ENCODE results near the gene GPR84. TPM values are rescaled to one million over a fixed set of nuclear protein-coding genes. Genes with fewer than 3 reads are reported as not detected.

GPR84 gene
- total and polyA plus RNA-seq, 2 of the 13 experiments (the other 11 are each of a cell fraction or from before 2014, with no cell fraction given), result not detected

DNA sequence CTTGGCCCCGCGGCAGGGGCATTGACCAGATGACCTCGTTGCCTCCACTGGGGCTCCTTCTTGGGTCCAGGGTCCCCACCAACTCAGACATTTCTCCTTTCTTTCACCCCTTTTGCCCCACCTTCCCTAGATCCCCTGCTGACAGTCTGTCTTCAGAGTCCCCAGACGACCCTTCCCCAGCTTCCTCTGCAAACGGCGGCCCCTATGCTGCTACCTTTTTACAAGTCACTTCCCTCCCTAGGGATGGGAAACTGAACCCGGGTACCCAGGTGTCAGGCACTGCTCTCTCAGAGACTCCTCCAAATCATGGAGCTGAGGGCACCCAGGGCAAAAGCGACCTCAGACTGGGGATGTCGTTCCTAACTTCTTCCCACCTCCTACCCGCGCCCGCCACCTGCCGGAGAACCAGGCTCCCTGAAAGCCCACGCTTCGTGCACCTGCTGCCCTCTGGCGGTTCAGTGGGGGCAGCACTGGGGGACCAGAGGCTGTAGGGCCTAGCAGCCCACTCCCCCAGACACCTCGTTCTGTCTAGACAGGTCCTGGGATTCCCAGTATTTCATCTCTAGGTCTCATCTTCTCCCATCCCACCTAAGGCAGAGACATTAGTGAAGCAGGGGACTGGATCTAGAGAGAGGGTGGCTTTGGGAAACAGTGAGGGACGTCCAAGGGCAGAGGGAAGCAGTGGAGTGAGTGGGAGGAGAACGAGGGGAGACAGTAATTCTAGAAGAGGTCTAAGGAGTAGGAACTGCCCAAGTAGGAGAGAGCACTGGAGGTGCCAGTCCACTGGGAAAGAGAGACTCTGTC, 15.3 kb upstream of the GPR84 start (continued):
- no peak for TF ChIP-seq ZNF790 (CRISPR knock-in tag; IDR thresholded peaks at IDR 0.05; ENCODE audit: borderline replicate concordance)
- TF ChIP-seq ZNF629 (CRISPR knock-in tag; conservative IDR thresholded peaks at IDR 0.05), result no peak
- TF ChIP-seq ZFP36L2 (CRISPR knock-in tag; IDR thresholded peaks at IDR 0.05), result no peak
- TF ChIP-seq, protein P1, sequence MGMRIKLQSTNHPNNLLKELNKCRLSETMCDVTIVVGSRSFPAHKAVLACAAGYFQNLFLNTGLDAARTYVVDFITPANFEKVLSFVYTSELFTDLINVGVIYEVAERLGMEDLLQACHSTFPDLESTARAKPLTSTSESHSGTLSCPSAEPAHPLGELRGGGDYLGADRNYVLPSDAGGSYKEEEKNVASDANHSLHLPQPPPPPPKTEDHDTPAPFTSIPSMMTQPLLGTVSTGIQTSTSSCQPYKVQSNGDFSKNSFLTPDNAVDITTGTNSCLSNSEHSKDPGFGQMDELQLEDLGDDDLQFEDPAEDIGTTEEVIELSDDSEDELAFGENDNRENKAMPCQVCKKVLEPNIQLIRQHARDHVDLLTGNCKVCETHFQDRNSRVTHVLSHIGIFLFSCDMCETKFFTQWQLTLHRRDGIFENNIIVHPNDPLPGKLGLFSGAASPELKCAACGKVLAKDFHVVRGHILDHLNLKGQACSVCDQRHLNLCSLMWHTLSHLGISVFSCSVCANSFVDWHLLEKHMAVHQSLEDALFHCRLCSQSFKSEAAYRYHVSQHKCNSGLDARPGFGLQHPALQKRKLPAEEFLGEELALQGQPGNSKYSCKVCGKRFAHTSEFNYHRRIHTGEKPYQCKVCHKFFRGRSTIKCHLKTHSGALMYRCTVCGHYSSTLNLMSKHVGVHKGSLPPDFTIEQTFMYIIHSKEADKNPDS (CRISPR knock-in tag; IDR thresholded peaks at IDR 0.05), result no peak
- 0 out of 2 replicates have a peak, but pooled peaks have one; percentile 26 for TF ChIP-seq FOXA3 (CRISPR knock-in tag; IDR thresholded peaks at IDR 0.05)
- TF ChIP-seq ZKSCAN8 (CRISPR knock-in tag; IDR thresholded peaks at IDR 0.05; ENCODE audit: borderline replicate concordance), result no peak
- TF ChIP-seq HDAC1 (CRISPR knock-in tag; IDR thresholded peaks at IDR 0.05), result no peak
- no peak for TF ChIP-seq EP300 (IDR thresholded peaks at IDR 0.05; ENCODE audit: low read depth in 2 of 2, low read length in 2 of 2)
- no peak for TF ChIP-seq EP300 (CRISPR knock-in tag; IDR thresholded peaks at IDR 0.05; ENCODE audit: borderline replicate concordance)
- TF ChIP-seq, protein P2, sequence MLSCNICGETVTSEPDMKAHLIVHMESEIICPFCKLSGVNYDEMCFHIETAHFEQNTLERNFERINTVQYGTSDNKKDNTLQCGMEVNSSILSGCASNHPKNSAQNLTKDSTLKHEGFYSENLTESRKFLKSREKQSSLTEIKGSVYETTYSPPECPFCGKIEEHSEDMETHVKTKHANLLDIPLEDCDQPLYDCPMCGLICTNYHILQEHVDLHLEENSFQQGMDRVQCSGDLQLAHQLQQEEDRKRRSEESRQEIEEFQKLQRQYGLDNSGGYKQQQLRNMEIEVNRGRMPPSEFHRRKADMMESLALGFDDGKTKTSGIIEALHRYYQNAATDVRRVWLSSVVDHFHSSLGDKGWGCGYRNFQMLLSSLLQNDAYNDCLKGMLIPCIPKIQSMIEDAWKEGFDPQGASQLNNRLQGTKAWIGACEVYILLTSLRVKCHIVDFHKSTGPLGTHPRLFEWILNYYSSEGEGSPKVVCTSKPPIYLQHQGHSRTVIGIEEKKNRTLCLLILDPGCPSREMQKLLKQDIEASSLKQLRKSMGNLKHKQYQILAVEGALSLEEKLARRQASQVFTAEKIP (CRISPR knock-in tag; IDR thresholded peaks at IDR 0.05; ENCODE audit: borderline replicate concordance), result no peak
- no peak for TF ChIP-seq SMARCC2 (IDR thresholded peaks at IDR 0.05)
- peak; percentile 99 for TF ChIP-seq XRCC5 (optimal IDR thresholded peaks at IDR 0.05; ENCODE audit: low read length)
- TF ChIP-seq KAT7 (CRISPR knock-in tag; IDR thresholded peaks at IDR 0.05; ENCODE audit: borderline replicate concordance), result no peak
- TF ChIP-seq ZNF468 (CRISPR knock-in tag; IDR thresholded peaks at IDR 0.05), result no peak
- TF ChIP-seq, protein P3, sequence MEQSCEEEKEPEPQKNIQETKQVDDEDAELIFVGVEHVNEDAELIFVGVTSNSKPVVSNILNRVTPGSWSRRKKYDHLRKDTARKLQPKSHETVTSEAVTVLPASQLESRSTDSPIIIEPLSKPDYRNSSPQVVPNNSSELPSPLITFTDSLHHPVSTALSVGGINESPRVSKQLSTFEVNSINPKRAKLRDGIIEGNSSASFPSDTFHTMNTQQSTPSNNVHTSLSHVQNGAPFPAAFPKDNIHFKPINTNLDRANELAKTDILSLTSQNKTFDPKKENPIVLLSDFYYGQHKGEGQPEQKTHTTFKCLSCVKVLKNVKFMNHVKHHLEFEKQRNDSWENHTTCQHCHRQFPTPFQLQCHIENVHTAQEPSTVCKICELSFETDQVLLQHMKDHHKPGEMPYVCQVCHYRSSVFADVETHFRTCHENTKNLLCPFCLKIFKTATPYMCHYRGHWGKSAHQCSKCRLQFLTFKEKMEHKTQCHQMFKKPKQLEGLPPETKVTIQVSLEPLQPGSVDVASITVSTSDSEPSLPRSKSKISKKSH (CRISPR knock-in tag; IDR thresholded peaks at IDR 0.05; ENCODE audit: borderline replicate concordance), result 0 out of 2 replicates have a peak, but pooled peaks have one; percentile 51
- TF ChIP-seq ZNF614 (CRISPR knock-in tag; IDR thresholded peaks at IDR 0.05; ENCODE audit: borderline replicate concordance), result no peak
- TF ChIP-seq TEAD2 (CRISPR knock-in tag; IDR thresholded peaks at IDR 0.05), result no peak
- TF ChIP-seq, protein P4, sequence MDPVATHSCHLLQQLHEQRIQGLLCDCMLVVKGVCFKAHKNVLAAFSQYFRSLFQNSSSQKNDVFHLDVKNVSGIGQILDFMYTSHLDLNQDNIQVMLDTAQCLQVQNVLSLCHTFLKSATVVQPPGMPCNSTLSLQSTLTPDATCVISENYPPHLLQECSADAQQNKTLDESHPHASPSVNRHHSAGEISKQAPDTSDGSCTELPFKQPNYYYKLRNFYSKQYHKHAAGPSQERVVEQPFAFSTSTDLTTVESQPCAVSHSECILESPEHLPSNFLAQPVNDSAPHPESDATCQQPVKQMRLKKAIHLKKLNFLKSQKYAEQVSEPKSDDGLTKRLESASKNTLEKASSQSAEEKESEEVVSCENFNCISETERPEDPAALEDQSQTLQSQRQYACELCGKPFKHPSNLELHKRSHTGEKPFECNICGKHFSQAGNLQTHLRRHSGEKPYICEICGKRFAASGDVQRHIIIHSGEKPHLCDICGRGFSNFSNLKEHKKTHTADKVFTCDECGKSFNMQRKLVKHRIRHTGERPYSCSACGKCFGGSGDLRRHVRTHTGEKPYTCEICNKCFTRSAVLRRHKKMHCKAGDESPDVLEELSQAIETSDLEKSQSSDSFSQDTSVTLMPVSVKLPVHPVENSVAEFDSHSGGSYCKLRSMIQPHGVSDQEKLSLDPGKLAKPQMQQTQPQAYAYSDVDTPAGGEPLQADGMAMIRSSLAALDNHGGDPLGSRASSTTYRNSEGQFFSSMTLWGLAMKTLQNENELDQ (CRISPR knock-in tag; IDR thresholded peaks at IDR 0.05; ENCODE audit: borderline replicate concordance), result no peak
- TF ChIP-seq ATM (IDR thresholded peaks at IDR 0.05; ENCODE audit: borderline replicate concordance), result no peak
